Mucosa of stomach (tissue), 1 donor: Measurements from ENCODE around the gene RNU1-4.
"Not testable (repeated sequence)": the region's sequence is repeated elsewhere in the genome, so short reads cannot be mapped to it uniquely, and the experiment has no call there.

Source experiments
- H3K27me3 ChIP-seq: one replicate; pipeline ENCODE4 v1.7.0; 2013; ENCODE audit warnings: mild to moderate bottlenecking, low read length; ENCODE audit not compliant: control insufficient read depth, insufficient read depth
- H3K36me3 ChIP-seq: one replicate; pipeline ENCODE4 v1.7.0; 2013; ENCODE audit warnings: low read length; ENCODE audit not compliant: control insufficient read depth, insufficient read depth
- H3K4me1 ChIP-seq: one replicate; pipeline ENCODE4 v1.7.0; 2013; ENCODE audit warnings: mild to moderate bottlenecking, low read length; ENCODE audit not compliant: control insufficient read depth, insufficient read depth
- H3K4me3 ChIP-seq: one replicate; pipeline ENCODE4 v1.7.0; 2013; ENCODE audit warnings: low read length
- H3K9ac ChIP-seq: one replicate; pipeline ENCODE4 v1.7.0; 2013; ENCODE audit warnings: mild to moderate bottlenecking, low read length, moderate library complexity
- H3K9me3 ChIP-seq: one replicate; pipeline ENCODE4 v1.7.0; 2013; ENCODE audit warnings: mild to moderate bottlenecking, low read length, moderate library complexity; ENCODE audit not compliant: control insufficient read depth
- donor health status: Pancreatic carcinoma.

The RNU1-4 gene

DNA sequence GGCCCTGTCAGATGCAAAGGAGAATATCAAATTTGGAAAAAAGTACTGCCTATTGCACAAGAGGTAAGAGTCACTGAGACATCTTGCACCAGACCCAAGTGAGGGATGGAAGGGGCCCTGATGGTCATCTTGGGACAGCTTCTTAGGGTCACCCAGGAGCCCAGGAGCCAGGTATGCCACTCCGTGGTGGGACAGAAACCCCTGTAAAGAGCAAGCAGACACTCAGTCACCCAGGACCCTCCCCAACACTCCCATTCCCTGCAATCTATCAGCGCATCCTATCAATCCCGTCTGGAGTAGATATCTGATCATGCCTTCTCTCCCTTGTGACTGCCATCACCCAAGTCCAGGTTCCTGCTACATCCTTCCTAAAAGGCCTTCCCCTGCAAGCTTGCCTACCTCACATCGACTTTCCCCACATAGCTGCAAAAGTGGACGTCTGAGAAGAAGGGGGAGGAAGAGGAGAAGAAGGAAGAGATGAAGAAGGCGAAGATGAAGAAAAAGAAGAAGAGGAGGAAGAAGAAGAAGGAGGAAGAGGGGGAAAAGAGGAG lies 30.7 kb downstream of the RNU1-4 start:
- H3K4me3 ChIP-seq, H3K9ac ChIP-seq, H3K27me3 ChIP-seq, H3K4me1 ChIP-seq, H3K9me3 ChIP-seq, H3K36me3 ChIP-seq: not testable (repeated sequence)

DNA sequence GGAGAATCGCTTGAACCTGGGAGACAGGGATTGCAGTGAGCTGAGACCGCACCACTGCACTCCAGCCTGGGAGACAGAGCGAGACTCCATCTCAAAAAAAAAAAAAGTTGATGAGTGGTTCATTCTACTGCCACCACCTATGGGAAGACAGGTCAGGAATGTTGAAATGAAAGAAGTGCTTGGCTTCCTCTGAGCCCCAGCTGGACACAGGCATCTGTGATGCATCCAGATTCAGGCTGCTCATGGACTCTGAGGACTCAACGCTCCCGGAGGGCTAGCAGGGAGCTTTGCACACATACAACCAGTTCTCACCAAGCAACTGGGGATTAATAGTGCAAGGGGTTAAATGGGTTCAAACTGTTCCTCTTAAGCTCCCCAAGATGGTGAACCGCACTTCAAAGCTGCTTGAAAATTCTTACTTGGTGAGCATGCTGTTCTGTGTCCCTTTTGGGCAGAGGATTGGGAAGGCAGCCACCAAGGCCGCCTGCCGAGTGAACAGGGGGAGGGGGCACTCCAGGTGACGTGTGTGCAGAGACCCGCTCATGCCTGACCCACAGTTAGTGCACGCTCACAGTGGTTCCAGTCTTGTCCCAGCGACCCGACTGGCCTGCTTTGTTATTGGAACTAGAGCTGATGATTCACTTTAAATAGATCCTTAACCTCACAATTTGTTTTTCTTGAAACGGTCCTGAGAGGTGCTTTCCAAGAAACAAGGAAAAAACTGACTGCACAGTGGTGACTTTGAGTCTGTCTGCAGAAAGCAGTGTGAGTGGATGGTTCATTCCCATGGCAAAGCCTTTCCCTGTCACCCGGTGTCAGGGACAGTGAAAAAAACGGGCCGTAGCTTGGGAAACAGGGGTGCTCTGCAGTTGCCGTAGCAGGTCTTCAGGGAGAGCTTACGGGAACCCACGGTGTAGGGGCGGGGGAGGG lies 32.2 kb downstream of the RNU1-4 start:
- not testable (repeated sequence) for H3K27me3 ChIP-seq, H3K4me3 ChIP-seq, H3K9me3 ChIP-seq, H3K9ac ChIP-seq, H3K36me3 ChIP-seq, H3K4me1 ChIP-seq

DNA sequence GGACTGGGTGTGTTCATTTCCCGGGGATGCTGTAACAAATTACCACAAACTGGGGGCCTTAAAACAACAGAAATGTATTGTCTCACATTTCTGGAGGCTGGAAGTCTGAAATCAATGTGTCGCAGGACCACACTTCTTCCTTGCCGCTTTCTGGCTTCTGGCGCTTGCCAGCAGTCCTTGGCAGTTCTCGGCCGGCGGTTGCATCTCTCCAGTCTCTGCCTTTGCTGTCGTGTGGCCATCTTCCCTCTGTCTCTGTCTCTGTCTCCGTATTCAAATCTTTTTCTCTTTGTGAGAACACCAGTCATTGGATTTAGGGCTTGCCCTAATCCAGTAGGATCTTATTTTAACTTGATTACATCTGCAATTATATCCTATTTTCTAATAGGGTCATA lies 32.9 kb downstream of the RNU1-4 start:
- not testable (repeated sequence) for H3K36me3 ChIP-seq, H3K27me3 ChIP-seq, H3K9ac ChIP-seq, H3K4me3 ChIP-seq, H3K9me3 ChIP-seq, H3K4me1 ChIP-seq

DNA sequence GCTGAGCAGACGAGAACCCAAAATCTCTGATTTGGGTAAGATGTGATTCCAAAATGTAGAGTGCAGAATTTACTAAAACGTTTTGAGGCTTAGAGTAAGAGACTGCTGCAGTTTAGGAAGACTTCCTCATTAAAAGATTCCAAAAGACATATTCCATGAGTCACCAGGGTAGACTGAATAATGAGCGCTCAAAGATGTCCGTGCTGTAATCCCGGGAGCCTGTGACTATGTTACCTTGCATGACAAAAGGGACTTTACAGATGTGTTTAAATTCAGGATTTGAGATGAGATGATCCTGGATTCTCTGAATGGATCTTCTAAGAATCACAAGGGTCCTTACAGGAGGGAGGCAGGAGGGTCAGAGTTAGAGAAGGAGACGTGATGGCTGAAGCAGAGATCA lies 33.4 kb downstream of the RNU1-4 start:
- H3K4me1 ChIP-seq, H3K36me3 ChIP-seq, H3K9ac ChIP-seq, H3K9me3 ChIP-seq, H3K27me3 ChIP-seq, H3K4me3 ChIP-seq: not testable (repeated sequence)

DNA sequence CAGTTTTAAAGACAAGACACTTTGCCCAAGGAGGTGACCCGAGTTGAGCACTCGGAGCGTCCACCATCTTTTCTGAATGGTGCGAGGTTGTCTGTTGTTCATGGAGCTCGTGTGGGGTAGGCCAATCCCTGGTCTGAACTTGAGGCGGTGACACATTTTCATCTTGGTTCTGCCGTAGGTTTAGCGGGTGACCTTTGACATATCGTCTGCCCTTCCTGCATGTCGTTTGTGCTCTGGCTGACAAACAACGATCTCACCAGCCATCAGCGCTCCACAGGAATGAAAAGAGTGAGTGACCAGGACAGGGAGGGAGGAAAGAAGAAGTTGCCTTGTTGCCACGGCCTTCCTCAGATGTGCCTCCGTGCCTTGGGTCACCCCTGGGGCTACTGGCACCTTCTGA lies 34.5 kb downstream of the RNU1-4 start:
- H3K36me3 ChIP-seq = not testable (repeated sequence)

DNA sequence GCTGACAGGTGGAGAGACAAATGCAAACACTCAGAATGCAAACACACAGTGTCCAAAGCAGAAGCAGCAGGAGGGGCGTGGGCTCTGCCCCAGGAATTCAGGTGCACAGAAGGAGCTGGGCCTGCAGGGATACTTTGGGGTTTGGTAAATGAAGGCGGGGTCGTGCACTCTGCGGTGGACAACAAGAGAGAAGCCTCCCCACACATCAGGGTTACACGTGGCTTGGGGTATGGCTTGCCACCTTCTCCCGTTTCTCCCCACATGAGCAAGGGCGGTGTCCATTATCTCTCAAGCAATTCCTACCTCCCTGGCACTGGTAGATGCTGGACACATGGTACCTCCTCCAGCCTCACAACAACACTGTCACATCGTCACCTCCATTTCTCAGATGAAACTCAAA lies 35.0 kb downstream of the RNU1-4 start:
- not testable (repeated sequence) for H3K9me3 ChIP-seq, H3K4me3 ChIP-seq, H3K9ac ChIP-seq, H3K27me3 ChIP-seq, H3K36me3 ChIP-seq, H3K4me1 ChIP-seq

More for the DNA sequence above, 34.5 kb downstream of the RNU1-4 start:
- not testable (repeated sequence) for H3K4me1 ChIP-seq, H3K27me3 ChIP-seq, H3K9me3 ChIP-seq, H3K4me3 ChIP-seq, H3K9ac ChIP-seq

DNA sequence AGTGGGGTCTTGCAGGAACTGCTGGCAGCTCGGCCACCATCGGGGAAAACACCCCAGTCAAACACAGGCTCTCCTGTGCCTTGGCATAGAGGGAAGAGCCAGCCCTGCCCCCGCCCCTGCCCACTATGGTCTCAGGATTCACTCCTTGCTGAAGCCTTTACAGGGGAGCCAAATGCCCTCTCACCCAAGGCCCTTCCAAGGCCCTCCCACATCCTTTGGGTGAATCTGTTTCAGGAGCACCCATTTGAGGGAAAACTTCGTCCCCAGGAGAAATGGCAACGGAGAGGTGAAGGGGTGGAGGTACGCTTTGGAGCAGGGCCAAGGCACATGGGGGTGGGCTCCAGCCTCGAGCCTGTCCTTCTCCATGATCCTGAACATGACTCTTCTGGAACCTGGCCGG lies 35.9 kb downstream of the RNU1-4 start:
- H3K36me3 ChIP-seq, H3K4me3 ChIP-seq, H3K9me3 ChIP-seq, H3K27me3 ChIP-seq, H3K9ac ChIP-seq, H3K4me1 ChIP-seq: not testable (repeated sequence)

DNA sequence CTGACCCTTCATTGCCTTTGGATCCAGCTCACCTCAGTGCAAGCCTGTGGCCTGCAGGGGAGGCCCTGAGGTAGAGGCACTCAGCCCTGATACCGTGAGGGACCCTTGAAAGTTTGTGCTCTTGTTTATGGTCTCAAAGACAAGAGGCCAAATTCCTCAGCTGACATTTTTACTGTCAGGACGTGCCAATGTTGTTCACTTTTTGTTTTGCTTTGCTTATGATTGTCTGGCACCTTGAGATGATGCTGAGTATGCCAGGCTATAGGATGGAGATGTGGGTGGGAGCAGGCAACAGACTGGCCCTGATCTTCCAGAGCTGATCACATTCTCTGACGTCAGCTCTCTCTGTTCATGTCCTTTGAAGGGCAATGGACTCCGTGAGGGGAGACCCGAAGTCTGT lies 36.5 kb downstream of the RNU1-4 start:
- not testable (repeated sequence) for H3K4me1 ChIP-seq, H3K36me3 ChIP-seq, H3K9me3 ChIP-seq, H3K27me3 ChIP-seq, H3K4me3 ChIP-seq, H3K9ac ChIP-seq

DNA sequence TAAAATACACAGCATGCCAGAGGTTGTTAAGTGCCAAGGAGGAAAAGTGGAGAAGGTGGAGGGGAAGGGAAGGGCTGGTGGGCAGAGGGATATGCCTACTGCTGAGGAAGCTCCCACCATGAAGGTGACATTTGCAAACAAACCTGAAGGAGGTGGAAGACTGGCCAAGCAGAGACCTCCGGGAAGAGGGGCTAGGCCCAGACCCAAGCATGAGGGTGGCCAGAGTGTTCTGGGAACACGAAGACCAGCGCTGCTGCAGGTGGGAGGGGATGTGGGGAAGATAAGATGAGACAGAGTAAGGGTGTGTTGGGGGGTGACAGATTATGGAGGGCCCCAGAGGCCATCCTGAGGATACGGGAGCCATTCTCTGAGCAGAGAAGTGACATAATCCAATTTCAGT lies 37.5 kb downstream of the RNU1-4 start:
- not testable (repeated sequence) for H3K36me3 ChIP-seq, H3K4me1 ChIP-seq, H3K4me3 ChIP-seq, H3K27me3 ChIP-seq, H3K9ac ChIP-seq, H3K9me3 ChIP-seq

DNA sequence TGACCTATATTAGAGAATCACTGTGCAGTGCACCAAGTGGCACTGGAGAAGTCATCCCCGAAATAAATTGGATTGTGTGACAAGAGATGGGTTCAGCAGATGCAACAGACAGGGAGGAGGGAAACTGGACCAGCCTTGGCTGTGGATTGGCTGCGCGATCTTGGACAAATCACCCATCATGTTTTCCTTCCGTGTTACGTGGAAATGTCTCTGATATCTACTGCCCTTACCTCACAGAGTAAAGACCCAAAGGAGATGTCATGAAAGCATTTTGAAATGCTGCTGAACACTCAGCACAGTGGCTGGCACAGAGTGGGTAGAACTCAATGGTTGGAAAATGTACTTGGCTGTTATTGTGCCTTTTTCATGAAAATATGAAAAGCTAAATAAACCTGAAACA lies 39.2 kb downstream of the RNU1-4 start:
- not testable (repeated sequence) for H3K4me1 ChIP-seq, H3K27me3 ChIP-seq, H3K36me3 ChIP-seq, H3K4me3 ChIP-seq, H3K9ac ChIP-seq, H3K9me3 ChIP-seq

DNA sequence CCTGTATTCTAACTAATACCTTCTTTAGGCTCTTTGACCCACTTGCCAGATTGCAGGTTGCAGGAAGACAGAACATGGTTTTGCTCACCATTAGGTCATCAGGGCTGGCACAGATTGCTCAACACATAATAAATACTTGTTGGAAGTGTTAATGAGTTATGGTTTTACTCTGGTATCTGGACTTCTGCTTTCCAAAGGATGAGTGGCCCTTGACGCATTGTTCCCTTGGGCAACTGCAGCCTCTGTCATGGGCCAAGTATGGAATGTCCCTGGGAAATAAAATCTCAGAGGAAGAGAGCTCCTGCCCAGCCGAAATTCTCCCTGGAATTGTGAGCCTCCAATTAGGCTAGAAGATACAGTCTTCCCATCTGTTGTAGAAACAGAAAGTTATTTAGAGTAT lies 40.7 kb downstream of the RNU1-4 start:
- not testable (repeated sequence) for H3K4me3 ChIP-seq, H3K9ac ChIP-seq, H3K9me3 ChIP-seq, H3K36me3 ChIP-seq, H3K27me3 ChIP-seq, H3K4me1 ChIP-seq

DNA sequence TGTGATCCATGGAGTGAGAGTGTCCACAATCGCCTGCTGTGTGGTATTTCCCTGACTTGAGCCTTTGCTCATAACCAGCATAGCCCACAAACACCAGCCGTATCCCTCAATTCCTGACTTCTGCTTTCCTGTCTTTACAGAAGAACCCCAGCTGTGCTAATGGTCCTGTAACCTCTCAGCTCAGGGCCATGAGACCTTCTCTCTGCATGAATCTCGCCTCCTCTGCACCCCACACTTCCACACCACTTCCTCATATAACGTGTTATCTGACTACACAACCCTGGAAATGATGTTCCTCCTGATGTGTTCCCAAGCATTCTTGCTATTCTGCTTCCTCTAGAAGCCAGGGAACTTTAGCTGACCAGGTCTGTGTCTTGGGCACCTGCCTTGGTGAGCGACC lies 41.3 kb downstream of the RNU1-4 start:
- H3K4me3 ChIP-seq, H3K9ac ChIP-seq, H3K36me3 ChIP-seq, H3K4me1 ChIP-seq, H3K9me3 ChIP-seq, H3K27me3 ChIP-seq: not testable (repeated sequence)

DNA sequence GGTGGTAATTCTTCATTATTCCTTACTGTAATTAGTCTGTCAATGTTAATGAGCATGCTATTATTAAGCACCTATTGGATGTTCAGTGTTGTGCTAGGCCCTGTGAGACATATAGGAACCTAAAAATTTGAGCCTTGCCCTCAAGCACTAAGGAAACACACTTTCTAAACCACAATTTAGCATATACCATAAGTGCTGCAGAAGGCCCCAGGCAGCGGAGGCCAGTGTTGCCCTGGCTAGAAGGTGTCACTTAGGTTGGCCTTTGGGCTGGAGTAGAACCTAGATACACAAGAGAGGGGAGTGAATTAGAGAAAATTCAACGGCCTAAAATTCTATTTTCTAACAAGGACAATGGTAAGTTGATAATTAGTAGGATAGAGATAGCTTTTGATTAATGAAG lies 44.6 kb downstream of the RNU1-4 start:
- not testable (repeated sequence) for H3K4me1 ChIP-seq, H3K9me3 ChIP-seq, H3K4me3 ChIP-seq, H3K9ac ChIP-seq, H3K36me3 ChIP-seq, H3K27me3 ChIP-seq
